ENCODE measurements around the gene OR52E5.

OR52E5 gene

DNA sequence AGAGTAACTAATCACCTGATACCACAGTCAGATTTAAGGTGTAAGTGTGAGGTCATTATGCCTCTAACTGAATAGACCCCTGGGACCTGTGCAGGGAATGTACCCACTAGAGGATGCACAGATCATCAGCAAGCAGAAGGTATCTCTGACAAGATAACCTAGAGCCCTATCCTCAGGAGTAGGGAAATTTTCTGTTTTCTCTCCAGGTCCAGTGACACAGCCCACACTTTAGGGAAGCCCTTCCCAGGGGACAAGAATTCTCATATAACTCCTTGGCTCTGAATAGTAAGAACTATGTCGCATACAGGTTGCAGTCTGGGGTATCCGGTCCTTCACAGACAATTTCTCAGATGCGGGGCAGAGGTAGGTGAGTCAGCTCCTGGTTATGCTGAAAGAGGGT, at the start of gene OR52E5:
TSS of gene OR52E5 (plus strand) at position 301 of the 400 bp plus-strand sequence. CDS start 7,569 bp downstream, outside the sequence.
- DNase-seq, result no peak

DNA sequence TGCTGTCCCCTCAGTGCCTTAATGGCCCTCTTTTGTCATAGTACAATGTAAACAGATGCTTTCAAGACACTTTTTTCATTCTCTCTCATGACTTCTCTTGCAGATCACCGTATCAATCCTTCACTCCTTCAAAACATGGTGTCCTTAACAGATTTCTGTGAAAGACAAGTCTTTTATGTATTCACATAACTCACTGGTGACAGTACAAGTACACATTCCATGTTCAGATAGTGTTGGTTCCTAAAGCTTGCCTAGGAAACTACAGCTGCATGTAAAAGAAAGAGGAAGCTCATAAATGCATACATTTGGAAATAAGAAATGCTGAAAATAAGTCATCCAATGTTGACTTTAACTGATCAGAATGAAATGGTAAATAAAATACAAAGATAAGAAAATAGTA, 46.3 kb upstream of the OR52E5 start:
- DNase-seq, result no peak

- DNase-seq, result no peak
These were observed 45.3 kb upstream of the OR52E5 start for GRCh38 chr11:5847711-5848110.

- no peak for DNase-seq
These were observed 42.0 kb upstream of the OR52E5 start for GRCh38 chr11:5851002-5851401.

GRCh38 chr11:5857590-5857989, 35.4 kb upstream of the OR52E5 start, which contains the start of gene OR52E8:
OR52E8 (minus strand) TSS chr11:5857690; CDS start chr11:5857690, 0 bp downstream.
- no peak for DNase-seq

DNA sequence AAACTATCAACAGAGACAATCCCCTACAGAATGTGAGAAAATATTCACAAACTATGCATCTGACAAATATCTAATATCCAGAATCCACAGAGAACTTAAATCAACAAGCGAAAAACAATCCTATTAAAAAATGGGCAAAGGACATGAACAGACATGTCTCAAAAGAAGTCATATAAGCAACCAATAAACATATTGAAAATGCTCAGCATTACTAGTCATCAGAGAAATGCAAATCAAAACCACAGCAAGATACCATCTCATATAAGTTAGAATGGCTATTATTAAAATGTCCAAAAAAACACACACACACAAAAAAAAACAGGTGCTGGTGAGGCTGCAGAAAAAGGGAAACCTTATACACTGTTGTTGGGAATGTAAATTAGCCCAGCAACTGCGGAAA, 27.2 kb upstream of the OR52E5 start:
- DNase-seq, result no peak

DNA sequence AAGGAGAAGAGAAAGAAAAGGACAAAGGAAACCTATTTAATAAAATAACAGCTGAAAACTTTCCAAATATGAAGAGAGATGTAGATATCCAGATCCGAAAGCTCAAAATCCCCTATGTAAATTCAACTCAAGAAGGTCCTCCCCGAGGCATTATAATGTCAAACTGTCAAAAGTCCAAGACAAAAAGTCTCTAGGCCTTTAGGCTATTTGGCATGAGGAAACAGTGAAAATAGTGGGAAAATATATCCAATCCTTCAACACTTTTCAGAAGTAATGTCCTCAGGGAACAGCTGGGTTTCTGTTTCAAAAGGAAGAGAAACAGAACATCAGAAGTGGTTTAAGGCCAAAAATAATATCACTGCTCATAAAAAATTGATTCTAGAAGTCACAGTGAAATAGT, 14.4 kb upstream of the OR52E5 start:
- no peak for DNase-seq

DNA sequence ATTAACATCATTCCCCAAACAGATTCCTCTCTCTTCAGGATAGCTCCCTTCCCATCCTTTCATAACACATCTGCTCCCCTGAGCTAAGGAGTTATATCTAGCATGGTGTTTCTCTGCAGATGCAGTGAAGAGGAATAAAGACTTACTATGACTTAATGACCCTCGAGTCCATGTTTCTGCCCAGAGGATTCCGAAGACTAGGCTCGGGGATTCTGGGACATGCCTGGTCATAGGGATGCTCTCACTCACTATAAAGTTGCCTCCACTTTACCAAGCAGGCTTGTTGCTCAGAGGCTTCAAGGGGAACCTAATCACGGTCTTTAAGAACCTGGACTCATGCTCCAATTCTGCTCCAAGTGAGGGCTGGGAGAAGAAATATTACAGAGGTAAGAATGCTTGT, 12.7 kb upstream of the OR52E5 start, which contains the start of gene OR52E4:
TSS of gene OR52E4 (plus strand) at position 301 of the 400 bp plus-strand sequence. CDS start 3,664 bp downstream, outside the sequence.
- no peak for DNase-seq

DNA sequence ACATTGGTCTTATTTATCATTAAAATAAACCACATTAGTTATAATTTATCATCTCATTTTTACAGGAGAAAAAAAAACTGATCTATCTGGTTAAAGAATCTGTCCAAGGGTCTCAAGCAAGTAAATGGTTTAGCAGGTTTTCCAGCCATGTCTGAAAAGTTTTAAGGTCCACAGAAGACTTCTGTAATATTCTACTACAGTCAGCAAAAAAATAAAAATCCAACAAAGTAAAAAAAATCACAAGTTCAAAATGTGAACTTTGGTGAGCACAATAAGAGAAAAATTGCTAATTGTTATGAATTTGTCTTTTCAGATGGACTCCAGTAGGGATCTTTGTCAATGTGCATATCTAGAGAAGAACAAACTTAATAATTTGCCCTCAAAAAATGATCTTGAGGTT, 11.3 kb upstream of the OR52E5 start:
- no peak for DNase-seq

- no peak for DNase-seq
These were observed 5.8 kb upstream of the OR52E5 start for GRCh38 chr11:5887172-5887571.

DNA sequence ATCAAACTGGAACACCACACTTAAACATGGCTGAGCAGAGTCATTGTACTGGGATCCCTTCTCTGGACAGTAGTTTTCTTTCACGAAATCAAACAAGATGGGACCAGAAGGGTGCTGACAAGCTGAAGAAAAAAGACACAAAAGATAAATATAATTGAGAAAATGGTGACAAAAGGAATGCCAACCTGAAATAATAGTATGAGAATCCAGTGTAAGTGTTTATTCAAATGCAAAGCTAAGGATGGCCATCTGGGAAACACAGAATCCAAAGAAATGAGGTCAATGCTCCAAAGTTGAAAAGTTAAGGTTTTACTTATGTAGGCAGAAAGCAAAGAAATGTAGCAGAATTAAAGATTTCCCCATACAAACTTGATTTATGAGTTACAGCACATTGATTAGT, 5.3 kb upstream of the OR52E5 start:
- no peak for DNase-seq

GRCh38 chr11:5891216-5891800, 1.7 kb upstream of the OR52E5 start:
- no peak for DNase-seq

DNA sequence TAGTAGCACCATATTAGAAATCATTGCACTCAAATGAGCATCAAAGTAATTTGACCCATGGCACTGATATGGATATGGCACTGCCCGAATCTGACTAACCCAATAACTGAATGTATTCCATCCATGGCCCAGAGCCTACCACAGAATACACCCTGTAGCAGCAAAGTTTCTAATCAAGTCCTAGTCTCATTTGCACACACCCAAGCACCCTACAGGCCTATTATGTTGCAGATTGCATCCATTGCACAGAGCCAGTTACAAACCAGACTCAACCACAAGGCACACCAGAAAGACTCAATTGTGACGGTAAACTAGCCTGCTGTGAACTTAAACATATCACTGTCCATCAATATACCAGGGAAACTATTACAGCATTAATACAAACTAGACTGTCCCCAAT, 6.5 kb downstream of the OR52E5 start:
- no peak for DNase-seq

- DNase-seq, result no peak
These were observed 17.5 kb downstream of the OR52E5 start for GRCh38 chr11:5910540-5910939.

DNA sequence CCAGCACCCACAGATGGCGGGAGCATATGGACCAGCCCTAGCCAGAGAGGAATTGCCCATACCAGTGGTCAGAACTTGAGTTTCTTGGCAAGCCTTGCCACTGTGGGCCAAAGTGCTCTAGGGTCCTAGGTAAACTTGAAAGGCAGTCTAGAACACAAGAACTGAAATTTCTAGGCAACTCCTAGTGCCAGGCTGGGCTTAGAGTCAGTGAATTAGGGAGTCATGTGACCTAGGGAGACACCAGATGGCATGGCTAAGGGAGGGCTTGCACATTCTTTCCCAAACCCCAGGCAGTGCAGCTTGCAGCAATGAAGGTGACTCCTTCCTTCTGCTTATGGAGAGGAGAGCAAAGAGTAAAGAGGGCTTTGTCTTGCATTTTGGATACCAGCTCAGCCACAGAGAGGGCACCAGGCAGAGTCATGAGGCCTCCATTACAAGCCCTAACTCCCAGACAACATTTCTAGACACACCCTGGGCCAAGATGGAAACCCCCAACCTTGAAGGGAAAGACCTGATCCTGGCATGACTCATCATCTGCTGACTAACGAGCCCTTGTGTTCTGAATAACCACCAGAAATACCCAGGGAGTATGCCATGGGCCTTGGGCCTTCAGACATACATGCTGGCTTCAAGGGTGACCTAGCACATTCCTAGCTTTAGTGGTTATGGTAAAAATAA, 29.9 kb downstream of the OR52E5 start:
- no peak for DNase-seq

DNA sequence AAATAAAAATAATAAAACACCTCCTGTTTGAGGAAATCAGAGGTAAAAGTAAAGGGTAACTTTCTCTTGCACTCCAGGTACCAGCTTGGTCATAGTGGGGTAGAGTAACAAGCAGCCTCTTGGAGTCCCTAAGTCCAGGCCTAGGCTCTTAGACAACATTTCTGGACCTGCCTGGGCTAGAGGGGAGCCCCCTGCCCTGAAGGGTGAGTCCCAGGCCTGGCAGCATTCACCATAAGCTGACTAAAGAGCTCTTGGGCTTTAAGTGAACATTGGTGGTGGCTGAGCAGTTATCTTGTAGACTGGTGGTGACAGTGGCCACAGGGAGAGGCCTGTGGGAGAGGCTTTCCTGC, 30.4 kb downstream of the OR52E5 start:
- DNase-seq, result no peak

DNA sequence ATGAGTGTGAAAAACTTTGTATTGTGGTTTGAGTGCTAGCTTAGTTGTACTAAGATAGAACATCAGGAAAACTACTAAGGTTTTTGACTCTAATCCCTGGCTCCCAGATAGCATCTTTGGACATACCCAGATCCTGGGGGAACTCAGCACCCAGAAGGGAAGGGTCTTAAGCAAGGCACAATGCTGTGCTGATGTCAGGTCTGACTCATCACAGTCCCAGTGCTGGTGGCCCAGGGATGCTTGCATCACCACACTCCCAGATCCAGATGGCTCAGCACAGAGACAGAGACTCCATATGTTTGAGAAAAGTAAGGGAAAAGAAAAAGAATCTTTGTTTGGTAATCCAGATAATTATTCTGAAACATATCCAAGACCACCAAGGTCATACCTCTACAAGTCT, 30.8 kb downstream of the OR52E5 start:
- no peak for DNase-seq

DNA sequence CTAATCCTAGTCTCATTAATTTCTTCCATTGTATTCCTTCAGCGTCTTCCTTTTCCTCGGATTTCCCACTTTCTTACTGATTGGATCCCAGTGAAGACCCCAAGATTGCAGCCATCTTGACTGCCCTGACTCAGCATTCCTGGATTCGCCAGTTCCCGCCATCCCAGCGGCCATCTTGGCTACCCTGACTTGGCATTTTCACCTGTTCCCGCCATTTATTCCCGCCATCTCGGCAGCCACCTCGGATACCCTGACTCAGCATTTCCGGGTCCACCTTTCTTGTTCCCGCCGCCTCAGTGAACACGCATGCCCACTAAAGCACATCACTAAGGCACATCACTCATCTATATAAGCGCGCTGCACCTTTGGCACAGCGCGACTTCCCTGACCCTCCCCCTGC, 35.3 kb downstream of the OR52E5 start:
- DNase-seq, result peak; percentile 27

- no peak for DNase-seq
These were observed 35.8 kb downstream of the OR52E5 start for GRCh38 chr11:5928811-5929210.

DNA sequence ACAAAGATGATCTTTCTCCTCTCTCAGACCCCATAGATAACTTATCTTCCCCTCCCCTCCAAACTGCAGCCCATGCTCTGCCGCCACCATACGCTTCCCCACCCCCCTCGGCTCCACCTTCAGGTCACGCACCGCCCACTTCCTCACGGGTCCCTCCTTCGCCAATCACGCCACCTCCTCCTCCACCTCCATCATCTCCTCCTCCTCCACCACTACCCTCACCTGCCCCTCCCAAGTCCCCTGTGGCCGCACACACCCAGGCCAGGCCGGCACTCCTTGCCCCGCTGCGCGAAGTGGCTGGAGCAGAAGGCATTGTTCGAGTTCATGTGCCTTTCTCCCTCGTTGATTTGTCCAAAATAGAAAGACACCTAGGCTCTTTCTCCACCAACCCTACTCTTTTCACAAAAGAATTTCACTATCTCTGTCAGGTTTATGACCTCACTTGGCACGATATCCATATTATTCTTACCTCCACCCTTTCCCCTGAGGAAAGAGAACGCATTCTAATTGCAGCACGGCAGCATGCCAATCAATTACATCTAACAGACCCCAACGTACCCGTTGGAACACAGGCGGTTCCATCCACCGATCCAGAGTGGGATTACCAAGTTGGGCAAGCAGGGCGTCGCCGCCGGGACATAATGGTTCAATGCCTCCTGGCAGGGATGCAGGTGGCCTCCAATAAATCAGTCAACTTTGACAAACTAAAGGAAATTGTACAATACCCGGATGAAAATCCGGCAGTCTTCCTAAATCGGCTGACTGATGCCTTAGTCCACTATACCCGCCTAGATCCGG, 36.8 kb downstream of the OR52E5 start:
- no peak for DNase-seq

DNA sequence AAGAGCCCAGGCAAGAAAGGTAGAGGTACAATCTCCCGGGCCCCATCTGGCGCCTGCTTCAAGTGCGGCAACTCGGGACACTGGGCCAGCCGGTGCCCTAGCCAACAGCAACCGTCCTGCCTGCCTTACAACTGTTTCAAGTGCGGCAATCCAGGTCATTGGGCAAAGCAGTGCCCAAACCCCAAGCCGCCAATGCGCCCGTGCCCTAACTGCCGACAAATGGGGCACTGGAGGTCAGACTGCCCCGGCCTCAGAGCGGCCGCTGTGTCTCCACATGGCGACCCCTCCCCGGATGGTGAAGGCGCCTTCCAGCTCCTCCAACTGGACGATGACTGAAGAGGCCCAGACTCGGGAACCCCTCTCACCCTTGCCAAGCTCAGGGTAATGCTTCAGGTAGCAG, 37.6 kb downstream of the OR52E5 start:
- DNase-seq, result no peak

GRCh38 chr11:5931061-5931460, 38.1 kb downstream of the OR52E5 start:
- DNase-seq, result no peak

DNA sequence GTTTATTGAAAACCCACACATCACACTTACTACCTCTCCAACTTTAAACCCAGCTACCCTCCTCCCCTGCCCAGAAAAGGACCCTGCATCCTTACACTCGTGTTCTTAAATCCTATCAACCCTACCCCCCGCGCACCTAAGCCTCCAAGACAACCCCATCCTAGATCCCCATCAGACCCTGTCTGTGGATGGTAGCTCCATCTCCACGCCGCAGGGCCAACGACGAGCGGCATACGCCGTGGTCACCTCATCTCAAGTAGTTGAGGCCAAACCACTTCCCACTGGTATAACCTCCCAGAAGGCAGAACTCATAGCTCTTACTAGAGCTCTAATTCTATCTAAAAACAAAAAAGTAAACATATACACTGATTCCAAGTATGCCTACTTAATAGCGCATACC, 39.7 kb downstream of the OR52E5 start:
- DNase-seq, result no peak

DNA sequence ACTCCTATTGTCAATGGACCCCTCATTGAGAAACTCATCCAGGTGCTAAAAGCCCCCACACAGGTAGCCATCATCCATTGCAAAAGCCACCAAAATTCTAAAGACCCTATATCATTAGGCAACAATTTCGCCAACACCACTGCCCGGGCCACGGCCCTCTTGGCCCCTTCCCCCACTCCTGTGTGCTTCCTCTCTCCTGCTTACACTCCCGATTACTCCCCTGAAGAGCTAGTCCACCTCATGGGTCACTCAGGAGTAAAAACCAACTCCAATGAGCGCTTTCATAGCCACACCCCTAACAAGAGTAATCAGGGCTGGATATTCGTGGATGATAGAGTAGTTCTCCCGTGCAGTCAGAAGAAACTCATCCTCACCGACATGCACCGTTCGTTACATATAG, 40.1 kb downstream of the OR52E5 start:
- DNase-seq, result no peak

All from NCI-H774 (cell line).